WTC11 (cell line): ENCODE results near the gene FCHSD1. TPM values are rescaled to one million over a fixed set of nuclear protein-coding genes. Genes with fewer than 3 reads are reported as not detected.

Experiments used
- AFF4 ChIP-seq: sonication (generic); formaldehyde crosslinking; IDR thresholded peaks from 2 replicates; pipeline ENCODE4 v1.8.1; 2023; ENCODE audit warnings: mild to moderate bottlenecking, missing genetic modification reagents, borderline replicate concordance
- CDX4 ChIP-seq: fragments of 250-450 bp; sonication (Bioruptor Pico); IDR thresholded peaks from 2 replicates; pipeline ENCODE4 v1.9.0; 2021; ENCODE audit warnings: moderate library complexity, mild to moderate bottlenecking, inconsistent platforms, borderline replicate concordance
- EMX1 ChIP-seq: fragments of 250-450 bp; sonication (Bioruptor Pico); IDR thresholded peaks from 2 replicates; pipeline ENCODE4 v1.8.0; 2021; ENCODE audit warnings: mild to moderate bottlenecking
- ERG ChIP-seq: fragments of 250-450 bp; sonication (Bioruptor Pico); IDR thresholded peaks from 2 replicates; pipeline ENCODE4 v1.8.0; 2021; ENCODE audit warnings: mild to moderate bottlenecking
- ETV6 ChIP-seq: sonication (generic); formaldehyde crosslinking; IDR thresholded peaks from 2 replicates; pipeline ENCODE4 v1.8.1; 2022; ENCODE audit warnings: mild to moderate bottlenecking, missing genetic modification reagents
- FOXP1 ChIP-seq: sonication (generic); formaldehyde crosslinking; IDR thresholded peaks from 2 replicates; pipeline ENCODE4 v1.8.0; 2022; ENCODE audit warnings: missing genetic modification reagents, mild to moderate bottlenecking, moderate library complexity, borderline replicate concordance
- GABPB1 ChIP-seq: sonication (generic); formaldehyde crosslinking; IDR thresholded peaks from 2 replicates; pipeline ENCODE4 v1.8.1; 2023; ENCODE audit warnings: mild to moderate bottlenecking, missing genetic modification reagents
- IRF1 ChIP-seq: sonication (generic); formaldehyde crosslinking; IDR thresholded peaks from 2 replicates; pipeline ENCODE4 v1.8.0; 2023; ENCODE audit warnings: missing genetic modification reagents
- IRF2 ChIP-seq: sonication (generic); formaldehyde crosslinking; IDR thresholded peaks from 2 replicates; pipeline ENCODE4 v1.8.0; 2022; ENCODE audit warnings: low read depth, missing genetic modification reagents, borderline replicate concordance
- KAT7 ChIP-seq: sonication (generic); formaldehyde crosslinking; IDR thresholded peaks from 2 replicates; pipeline ENCODE4 v1.8.1; 2023; ENCODE audit warnings: missing genetic modification reagents, mild to moderate bottlenecking, borderline replicate concordance
- NFATC4 ChIP-seq: fragments of 250-450 bp; sonication (Bioruptor Pico); IDR thresholded peaks from 2 replicates; pipeline ENCODE4 v1.9.0; 2021; ENCODE audit warnings: mild to moderate bottlenecking
- PRRX2 ChIP-seq: fragments of 250-450 bp; sonication (Bioruptor Pico); IDR thresholded peaks from 2 replicates; pipeline ENCODE4 v1.8.0; 2021; ENCODE audit warnings: mild to moderate bottlenecking
- SOX15 ChIP-seq: fragments of 250-450 bp; sonication (Bioruptor Pico); IDR thresholded peaks from 2 replicates; pipeline ENCODE4 v1.9.0; 2021; ENCODE audit warnings: mild to moderate bottlenecking
- STAT6 ChIP-seq: sonication (generic); formaldehyde crosslinking; conservative IDR thresholded peaks from 2 replicates; pipeline ENCODE4 v1.8.1; 2023; ENCODE audit warnings: mild to moderate bottlenecking, low read depth, missing genetic modification reagents, moderate library complexity
- TCF7 ChIP-seq: sonication (generic); formaldehyde crosslinking; IDR thresholded peaks from 2 replicates; pipeline ENCODE4 v1.8.0; 2022; ENCODE audit warnings: mild to moderate bottlenecking, low read depth, missing genetic modification reagents, moderate library complexity
- TP53 ChIP-seq: sonication (generic); formaldehyde crosslinking; IDR thresholded peaks from 2 replicates; pipeline ENCODE4 v1.8.1; 2023; ENCODE audit warnings: mild to moderate bottlenecking, missing genetic modification reagents
- ZBTB21 ChIP-seq: sonication (generic); formaldehyde crosslinking; IDR thresholded peaks from 2 replicates; pipeline ENCODE4 v1.8.1; 2023; ENCODE audit warnings: mild to moderate bottlenecking, missing genetic modification reagents, borderline replicate concordance
- ZNF121 ChIP-seq: sonication (generic); formaldehyde crosslinking; IDR thresholded peaks from 2 replicates; pipeline ENCODE4 v1.8.0; 2023; ENCODE audit warnings: missing genetic modification reagents
- ZNF423 ChIP-seq: fragments of 250-450 bp; sonication (Bioruptor Pico); IDR thresholded peaks from 2 replicates; pipeline ENCODE4 v2.1.2; 2022; ENCODE audit warnings: mild to moderate bottlenecking, moderate library complexity
- ZSCAN18 ChIP-seq: fragments of 250-450 bp; sonication (Bioruptor Pico); IDR thresholded peaks from 2 replicates; pipeline ENCODE4 v2.1.2; 2022; ENCODE audit warnings: mild to moderate bottlenecking, moderate library complexity
- total RNA-seq: library from RNA; stranded (reverse); gene quantifications from 3 replicates; pipeline ENCODE4 v1.2.3, GENCODE V29; 2021
- TF ChIP-seq, protein P1 (sequence below): sonication (generic); formaldehyde crosslinking; IDR thresholded peaks from 2 replicates; pipeline ENCODE4 v1.8.1; 2023; ENCODE audit warnings: mild to moderate bottlenecking, missing genetic modification reagents
- TF ChIP-seq, protein P2 (sequence below): sonication (generic); formaldehyde crosslinking; IDR thresholded peaks from 2 replicates; pipeline ENCODE4 v1.8.0; 2022; ENCODE audit warnings: mild to moderate bottlenecking, missing genetic modification reagents
- TF ChIP-seq, protein P3 (sequence below): sonication (generic); formaldehyde crosslinking; IDR thresholded peaks from 2 replicates; pipeline ENCODE4 v1.8.1; 2022; ENCODE audit warnings: low read depth, missing genetic modification reagents, borderline replicate concordance
- TF ChIP-seq, protein P4 (sequence below): sonication (generic); formaldehyde crosslinking; IDR thresholded peaks from 2 replicates; pipeline ENCODE4 v1.8.1; 2022; ENCODE audit warnings: mild to moderate bottlenecking, missing genetic modification reagents, moderate library complexity, borderline replicate concordance

Gene FCHSD1
- total RNA-seq, 1 experiment from 2014 or later, result 50.3 TPM

DNA sequence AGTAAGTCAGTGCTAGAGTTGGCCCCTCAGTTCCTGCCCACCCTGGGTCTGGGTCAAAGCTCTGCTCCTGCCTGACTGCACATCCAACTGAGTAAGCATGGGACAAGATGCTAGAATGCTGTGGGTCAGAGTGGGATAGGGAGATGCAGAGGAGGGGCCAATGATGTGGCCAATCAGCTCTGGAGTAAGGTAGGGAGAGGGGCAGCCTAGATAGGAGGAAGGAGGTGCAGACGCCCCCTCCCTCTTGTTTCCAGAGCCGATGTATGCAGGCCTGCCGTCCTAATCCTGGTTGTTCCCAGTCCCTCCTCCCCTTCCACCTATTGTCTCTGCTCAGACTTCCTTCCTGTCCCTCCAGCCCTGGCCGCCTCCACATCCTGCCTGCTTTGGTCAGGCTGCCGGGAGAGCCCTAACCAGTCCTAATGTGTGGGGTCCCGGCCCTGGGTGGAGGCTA lies 29.6 kb upstream of the FCHSD1 start (continued):
- TF ChIP-seq, protein P1, sequence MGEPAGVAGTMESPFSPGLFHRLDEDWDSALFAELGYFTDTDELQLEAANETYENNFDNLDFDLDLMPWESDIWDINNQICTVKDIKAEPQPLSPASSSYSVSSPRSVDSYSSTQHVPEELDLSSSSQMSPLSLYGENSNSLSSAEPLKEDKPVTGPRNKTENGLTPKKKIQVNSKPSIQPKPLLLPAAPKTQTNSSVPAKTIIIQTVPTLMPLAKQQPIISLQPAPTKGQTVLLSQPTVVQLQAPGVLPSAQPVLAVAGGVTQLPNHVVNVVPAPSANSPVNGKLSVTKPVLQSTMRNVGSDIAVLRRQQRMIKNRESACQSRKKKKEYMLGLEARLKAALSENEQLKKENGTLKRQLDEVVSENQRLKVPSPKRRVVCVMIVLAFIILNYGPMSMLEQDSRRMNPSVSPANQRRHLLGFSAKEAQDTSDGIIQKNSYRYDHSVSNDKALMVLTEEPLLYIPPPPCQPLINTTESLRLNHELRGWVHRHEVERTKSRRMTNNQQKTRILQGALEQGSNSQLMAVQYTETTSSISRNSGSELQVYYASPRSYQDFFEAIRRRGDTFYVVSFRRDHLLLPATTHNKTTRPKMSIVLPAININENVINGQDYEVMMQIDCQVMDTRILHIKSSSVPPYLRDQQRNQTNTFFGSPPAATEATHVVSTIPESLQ (CRISPR knock-in tag), result no peak
- no peak for TF ChIP-seq IRF2 (CRISPR knock-in tag)
- no peak for TF ChIP-seq CDX4 (CRISPR knock-in tag)
- no peak for TF ChIP-seq AFF4 (CRISPR knock-in tag)
- no peak for TF ChIP-seq EMX1
- no peak for TF ChIP-seq ZNF423
- 0 out of 2 replicates have a peak, but pooled peaks have one; percentile 29 for TF ChIP-seq FOXP1 (CRISPR knock-in tag)
- TF ChIP-seq TCF7 (CRISPR knock-in tag), result no peak
- TF ChIP-seq, protein P2, sequence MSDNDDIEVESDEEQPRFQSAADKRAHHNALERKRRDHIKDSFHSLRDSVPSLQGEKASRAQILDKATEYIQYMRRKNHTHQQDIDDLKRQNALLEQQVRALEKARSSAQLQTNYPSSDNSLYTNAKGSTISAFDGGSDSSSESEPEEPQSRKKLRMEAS (CRISPR knock-in tag), result peak; percentile 66; the same call in 1 of the 2 replicates
- TF ChIP-seq KAT7 (CRISPR knock-in tag), result no peak
- 0 out of 2 replicates have a peak, but pooled peaks have one; percentile 2 for TF ChIP-seq ZNF121 (CRISPR knock-in tag)
- TF ChIP-seq SOX15 (CRISPR knock-in tag), result no peak
- TF ChIP-seq ERG (CRISPR knock-in tag), result no peak
- no peak for TF ChIP-seq GABPB1 (CRISPR knock-in tag)
- TF ChIP-seq STAT6 (CRISPR knock-in tag), result 0 out of 2 replicates have a peak, but pooled peaks have one; percentile 86
- peak; percentile 87; the same call in 1 of the 2 replicates for TF ChIP-seq ETV6 (CRISPR knock-in tag)
- no peak for TF ChIP-seq ZSCAN18 (CRISPR knock-in tag)
- TF ChIP-seq, protein P3, sequence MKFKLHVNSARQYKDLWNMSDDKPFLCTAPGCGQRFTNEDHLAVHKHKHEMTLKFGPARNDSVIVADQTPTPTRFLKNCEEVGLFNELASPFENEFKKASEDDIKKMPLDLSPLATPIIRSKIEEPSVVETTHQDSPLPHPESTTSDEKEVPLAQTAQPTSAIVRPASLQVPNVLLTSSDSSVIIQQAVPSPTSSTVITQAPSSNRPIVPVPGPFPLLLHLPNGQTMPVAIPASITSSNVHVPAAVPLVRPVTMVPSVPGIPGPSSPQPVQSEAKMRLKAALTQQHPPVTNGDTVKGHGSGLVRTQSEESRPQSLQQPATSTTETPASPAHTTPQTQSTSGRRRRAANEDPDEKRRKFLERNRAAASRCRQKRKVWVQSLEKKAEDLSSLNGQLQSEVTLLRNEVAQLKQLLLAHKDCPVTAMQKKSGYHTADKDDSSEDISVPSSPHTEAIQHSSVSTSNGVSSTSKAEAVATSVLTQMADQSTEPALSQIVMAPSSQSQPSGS (CRISPR knock-in tag), result no peak
- TF ChIP-seq NFATC4, result no peak
- no peak for TF ChIP-seq PRRX2 (CRISPR knock-in tag)
- TF ChIP-seq ZBTB21 (CRISPR knock-in tag), result no peak
- TF ChIP-seq IRF1 (CRISPR knock-in tag), result no peak
- TF ChIP-seq TP53 (CRISPR knock-in tag), result 0 out of 2 replicates have a peak, but pooled peaks have one; percentile 49
- TF ChIP-seq, protein P4, sequence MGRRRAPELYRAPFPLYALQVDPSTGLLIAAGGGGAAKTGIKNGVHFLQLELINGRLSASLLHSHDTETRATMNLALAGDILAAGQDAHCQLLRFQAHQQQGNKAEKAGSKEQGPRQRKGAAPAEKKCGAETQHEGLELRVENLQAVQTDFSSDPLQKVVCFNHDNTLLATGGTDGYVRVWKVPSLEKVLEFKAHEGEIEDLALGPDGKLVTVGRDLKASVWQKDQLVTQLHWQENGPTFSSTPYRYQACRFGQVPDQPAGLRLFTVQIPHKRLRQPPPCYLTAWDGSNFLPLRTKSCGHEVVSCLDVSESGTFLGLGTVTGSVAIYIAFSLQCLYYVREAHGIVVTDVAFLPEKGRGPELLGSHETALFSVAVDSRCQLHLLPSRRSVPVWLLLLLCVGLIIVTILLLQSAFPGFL (CRISPR knock-in tag), result no peak
